ENCODE data around the gene PSMB10.
"Not testable (repeated sequence)": the region's sequence is repeated elsewhere in the genome, so short reads cannot be mapped to it uniquely, and the experiment has no call there.

PSMB10 gene
- total RNA-seq = 21.0 to 39.4 reads per million in 2 donors

DNA sequence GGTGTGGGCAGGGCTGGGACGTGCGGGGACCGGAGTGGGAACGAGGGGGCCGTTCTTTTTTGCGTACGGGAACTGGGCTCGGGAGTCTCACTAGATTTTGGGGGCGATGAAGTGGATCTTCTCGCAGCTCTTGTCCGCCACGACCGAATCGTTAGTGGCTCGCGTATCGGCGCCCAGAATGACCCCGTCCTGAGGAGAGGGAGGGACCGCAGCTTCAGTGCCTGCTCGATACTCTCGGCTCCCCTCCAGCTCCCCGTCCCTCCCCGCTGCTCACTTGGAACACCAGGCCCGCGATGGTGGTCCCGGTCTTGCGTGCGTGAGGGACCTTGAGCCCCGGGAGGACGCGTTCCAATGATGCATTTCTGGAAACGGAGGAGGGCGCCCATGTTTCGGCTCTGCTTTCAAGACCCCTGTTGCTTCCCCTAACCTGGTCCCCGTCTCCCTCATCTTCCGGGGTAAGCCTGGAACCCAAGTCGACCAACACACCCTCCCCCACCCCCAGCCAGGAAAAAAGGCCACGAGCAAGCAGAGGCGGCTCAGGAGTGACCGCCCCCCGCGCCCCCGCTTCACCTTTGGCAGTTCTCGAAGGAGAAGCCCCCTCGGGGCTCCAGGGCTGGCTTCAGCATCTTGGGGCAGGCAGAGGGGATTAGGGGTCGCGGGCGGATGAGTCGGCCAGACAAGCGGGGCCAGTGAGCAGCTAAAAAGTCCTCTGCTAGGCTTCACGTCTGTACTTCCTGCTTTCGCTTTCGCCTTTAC lies at the start of gene PSMB10:
Gene PSMB10, minus strand, starts transcription at position 727 of the 756 bp plus-strand sequence. Its CDS starts 101 bp downstream, at position 626.
- peak; percentile 31 for DNase-seq

DNA sequence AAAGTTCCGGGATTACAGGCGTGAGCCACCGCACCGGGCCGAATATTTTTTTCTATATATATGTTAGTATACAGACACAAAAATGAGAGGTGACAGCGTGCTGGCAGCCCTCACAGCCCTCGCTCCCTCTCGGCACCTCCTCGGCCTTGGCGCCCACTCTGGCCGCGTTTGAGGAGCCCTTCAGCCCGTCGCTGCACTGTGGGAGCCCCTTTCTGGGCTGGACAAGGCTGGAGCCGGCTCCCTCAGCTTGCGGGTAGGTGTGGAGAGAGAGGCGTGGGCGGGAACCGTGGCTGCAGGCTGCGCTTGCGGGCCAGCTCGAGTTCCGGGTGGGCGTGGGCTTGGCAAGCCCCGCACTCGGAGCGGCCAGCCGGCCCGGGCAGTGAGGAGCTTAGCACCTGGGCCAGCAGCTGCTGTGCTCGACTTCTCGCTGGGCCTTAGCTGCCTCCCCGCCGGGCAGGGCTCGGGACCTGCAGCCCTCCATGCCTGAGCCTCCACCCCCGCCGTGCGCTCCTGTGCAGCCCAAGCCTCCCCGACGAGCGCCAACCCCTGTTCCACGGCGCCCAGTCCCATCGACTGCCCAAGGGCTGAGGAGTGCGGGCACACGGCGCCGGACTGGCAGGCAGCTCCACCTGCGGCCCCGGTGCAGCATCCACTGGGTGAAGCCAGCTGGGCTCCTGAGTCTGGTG lies 45.5 kb upstream of the PSMB10 start:
- DNase-seq = no peak

DNA sequence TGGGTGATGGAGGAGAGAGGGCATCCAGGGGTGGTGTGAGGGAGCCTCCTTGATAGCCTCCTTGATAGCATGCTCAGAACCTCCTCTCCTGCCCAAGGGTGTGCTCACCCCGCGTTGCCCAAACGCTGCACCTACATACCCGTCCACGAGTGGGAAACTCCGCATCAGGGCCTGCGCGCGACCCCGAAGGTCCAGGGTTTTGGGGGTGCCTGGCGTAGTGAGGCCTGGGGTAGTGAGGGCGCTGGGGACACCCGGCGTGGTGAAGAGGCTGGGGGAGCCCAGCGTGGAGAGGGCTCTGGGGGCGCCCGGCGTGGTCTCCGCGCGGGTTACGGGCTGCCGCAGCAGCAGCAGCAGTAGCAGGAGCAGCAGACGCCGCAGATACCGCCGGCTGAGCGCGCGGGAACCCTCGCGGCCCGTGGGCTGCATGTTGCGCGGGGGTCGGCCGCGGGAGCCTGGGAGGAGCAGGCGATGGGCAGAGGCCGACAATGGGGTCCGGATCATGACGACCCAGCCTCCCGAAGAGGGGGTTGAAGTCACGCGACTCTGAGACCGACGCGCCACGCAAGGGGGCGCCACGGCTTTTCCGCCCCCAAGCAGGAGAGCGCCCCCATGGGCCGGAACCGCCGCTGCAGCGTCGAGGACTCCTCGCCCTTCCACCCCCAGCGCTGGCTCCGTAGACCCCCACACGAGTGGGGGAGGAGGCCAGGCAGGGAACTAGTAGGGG lies 43.5 kb upstream of the PSMB10 start, which contains the start of gene DPEP3:
Gene DPEP3, minus strand, starts transcription at position 545 of the 724 bp plus-strand sequence. Its CDS starts 119 bp downstream, at position 426.
- no peak for DNase-seq

DNA sequence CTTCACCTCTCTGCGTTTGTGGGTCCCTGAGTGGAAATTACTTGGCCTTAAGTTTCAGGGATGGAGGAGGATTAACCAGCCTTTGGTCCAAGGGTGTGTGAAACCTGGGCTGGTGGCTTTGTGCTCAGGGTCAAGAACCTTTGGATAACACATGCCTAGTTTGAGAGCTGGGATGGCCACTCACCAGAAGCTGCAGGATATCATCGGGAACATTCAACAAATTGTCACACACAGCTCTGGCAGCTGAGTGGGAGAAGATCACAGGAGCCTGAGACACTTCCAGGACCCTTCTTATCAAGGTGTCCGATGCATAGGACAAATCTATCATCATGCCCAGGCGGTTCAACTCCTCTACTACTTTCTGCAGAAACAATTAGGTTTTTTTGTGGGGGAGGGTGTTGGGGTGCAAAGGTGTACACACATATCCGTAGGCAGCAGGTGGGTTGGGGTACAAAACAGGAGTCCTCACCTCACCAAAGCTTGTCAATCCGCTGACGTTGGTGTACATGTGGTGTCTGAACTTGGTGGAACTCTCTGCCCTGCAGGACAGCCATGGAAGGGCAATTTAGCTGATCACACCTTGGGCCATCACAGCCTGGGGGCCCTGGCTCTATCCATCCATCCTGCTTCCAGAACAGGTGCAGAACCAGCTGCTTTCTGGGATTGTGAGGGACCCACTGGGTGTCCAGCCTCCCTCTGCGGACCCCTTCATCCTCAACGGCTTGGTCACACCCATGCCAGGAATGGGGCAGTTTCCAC lies 41.0 kb upstream of the PSMB10 start:
- DNase-seq = no peak

DNA sequence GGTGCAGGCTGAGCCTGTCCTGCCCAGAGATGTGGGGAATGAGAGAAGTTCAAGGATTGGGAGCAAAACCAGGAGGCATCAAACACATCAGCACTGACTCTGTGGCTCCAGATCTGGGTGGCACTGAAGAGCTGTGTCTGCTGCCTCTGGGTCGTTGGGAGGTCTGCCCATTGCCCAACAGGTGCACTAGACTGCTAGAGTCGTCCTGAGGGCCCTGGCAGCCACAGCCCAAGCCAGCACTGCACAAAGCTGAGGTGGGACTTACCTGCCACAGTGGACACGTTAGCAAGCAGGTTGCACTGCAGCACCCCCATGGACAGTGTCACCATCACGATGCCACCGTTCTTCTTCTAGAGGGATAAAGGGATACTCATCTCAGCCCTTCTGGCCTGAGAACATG lies 40.4 kb upstream of the PSMB10 start:
- no peak for DNase-seq

DNA sequence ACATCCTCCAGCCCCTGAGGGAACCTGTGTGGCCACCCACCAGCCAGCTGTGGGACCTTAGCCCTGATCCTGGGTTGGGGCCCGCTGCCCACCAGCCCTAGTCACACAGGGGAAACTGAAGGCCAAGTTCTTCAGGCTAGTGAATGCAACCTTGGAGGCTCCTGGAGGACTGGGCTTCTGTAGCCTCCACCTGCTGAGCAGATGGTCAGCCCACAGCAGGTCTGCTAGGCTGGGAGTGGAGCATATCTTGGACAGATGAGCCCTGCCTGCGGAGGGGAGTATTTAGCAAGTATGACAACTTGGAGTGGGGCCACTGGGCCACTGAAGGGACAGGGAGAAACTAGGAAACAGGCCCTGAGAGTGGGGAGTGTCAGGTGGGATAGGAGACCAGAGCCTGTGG lies 39.6 kb upstream of the PSMB10 start:
- DNase-seq = no peak

DNA sequence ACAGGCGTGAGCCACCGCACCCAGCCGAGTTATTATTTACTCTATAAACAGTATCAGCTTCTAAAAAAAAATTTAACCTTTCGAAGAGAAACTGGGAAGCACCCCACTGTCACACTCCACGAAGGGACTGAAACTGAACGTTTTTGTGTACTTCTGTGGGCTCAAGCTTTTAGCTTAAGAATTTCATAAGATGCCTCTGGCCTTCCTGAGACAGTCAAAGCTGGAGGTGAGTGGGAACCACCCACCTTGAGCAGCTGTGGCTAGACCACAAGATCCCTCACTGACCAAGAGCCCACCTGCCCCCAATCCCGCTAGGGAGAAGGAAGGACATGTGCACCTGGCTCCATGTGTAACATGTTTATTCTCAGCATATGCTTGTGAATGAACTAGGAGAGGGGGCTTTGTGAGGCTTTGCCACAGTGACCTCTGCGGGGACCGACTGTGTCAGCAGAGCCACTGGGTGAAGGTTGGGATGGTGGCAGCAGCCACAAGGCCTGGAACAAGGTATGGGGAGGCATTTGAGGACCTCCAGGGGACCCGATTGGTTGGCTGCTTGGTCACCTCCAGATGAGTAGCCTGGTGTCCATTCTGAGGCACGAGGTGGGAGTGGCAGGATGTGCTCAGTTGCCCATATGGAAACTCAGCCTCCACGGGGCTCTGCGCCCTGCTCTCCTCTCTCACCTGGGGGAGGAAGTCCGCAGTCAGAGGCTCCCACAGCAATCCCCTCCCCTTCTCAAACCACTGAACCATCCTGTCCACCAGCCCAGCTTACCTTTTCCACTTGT lies 38.9 kb upstream of the PSMB10 start:
- no peak for DNase-seq

DNA sequence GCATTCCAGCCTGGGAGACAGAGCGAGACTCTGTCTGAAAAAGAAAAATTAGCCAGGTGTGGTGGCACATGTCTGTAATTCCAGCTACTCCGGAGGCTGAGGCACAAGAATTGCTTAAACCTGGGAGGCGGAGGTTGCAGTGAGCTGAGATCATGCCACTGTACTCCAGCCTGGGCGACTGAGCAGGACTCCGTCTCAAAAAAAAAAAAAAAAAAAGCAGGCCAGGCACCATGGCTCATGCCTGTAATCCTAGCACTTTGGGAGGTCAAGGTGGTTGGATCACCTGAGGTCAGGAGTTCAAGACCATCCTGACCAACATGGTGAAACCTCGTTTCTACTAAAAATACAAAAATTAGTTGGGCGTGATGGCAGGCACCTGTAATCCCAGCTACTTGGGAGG lies 35.6 kb upstream of the PSMB10 start:
- DNase-seq = not testable (repeated sequence)

DNA sequence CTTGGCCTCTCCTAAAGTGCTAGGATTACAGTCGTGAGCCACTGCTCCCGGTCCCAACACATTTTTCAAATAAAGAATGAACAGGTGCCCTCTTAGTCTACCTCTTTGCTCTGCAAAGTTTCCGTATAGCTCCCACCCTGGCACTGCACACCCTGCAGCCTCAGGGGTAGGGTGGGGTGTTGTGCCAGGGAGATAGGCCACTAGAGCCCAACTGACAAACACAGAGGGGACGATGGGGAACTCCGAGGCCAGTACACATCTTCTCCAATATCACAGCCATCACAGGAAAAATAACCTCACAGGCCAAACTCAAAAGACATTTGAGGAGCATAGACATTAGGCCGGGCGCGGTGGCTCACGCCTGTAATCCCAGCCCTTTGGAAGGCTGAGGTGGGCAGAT lies 34.5 kb upstream of the PSMB10 start:
- no peak for DNase-seq

DNA sequence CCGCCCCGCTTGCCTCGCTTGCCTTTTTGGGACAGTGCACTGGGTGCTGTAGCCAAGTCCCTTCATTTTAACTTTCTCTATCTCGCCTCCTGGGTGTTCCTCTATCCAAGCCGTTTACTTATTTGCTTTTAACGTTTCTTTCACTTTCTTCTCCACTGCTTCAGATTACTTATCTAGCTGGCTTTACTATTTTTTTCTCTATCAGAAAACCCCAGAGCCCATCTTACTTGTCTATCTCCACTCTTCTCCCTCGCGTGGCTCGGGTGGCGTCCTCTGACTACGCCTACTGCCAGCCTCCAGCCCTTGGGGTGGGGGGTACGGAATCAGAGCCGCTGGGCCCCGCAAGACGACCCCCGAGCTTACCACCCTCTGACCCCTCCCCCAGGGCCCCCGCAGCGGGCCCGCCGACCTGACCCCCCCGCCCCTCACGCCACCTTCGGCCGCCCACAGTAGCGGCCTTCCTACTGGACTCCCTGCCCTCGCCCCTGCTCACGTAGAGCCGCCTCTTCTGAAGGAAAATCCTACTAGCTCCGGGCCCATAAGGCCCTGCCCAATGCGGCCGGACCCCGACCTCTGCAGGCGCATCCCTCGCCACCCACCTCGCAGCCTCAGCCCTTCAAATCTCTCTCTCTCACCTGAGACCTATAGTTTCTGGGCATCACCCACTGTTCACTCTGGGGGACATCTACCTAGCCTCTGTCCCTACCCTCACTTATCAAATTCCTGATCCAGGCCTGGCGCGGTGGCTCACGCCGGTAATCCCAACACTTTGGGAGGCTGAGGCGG lies 32.8 kb upstream of the PSMB10 start:
- no peak for DNase-seq

DNA sequence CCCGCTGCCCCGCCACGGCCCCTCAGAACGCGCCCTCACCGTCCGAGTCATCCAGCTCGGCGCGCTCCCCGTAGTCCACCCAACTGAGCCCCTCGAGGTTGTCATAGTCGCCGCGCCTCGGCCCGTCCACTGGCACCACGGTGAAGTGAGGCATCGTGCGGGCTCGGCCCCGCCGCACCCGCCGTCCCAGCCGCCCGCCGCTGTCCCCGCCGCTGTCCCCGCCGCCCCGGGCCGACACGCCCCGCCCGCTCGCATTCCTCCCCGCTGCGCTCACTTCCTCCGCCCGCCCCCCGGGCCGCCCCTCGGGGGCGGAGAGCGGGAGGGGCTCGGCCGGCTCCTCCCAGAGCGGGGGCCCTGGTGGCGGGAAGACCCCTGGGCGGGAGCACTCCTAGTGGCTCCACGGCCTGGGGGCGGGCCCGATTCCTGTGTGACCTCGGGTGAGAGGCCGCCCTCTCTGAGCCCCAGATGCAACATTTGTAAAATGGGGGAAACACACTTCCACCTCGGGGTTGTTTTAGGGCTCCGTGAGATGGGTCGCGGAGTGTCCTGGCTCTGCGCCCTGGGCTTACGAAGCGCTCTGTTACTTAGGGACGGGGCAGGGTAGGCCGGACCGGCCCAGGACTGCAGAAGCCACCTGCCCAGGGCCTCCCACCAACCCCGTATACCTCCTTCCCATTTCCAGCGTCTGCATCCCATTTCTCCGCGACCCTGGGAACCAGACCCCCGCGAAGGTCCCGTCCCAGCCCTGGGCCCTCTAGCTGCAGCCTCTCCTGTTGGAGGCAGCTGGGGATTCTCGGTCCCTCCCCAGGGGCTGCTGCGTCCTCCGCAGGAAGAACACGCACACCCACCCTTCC lies 32.0 kb upstream of the PSMB10 start, which contains the start of gene SLC12A4:
Gene SLC12A4, minus strand, starts transcription at position 238 of the 854 bp plus-strand sequence. Its CDS starts 84 bp downstream, at position 154.
- DNase-seq = peak; percentile 80

DNA sequence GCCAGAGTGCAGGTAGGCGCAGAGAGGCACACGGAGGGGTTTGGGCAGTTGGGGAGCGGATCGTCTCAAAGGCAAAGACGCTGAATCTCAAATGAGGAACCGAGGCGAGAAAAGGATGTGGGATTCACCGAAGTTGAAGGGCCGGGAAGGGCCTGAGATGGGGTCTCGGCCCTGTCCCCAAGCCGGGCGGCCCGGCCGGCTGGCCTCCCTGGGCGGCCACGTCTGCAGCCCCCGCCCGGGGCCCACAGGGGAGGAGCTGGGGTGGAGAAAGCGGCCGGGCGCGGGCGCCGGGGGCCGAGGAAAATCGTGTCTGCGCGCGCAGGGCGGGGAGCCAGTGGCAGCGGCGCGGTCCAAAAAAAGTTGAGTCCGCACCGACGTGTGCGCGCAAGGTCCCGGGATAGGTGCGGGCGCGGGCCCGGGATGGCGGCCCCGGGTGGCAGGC lies 31.3 kb upstream of the PSMB10 start:
- DNase-seq = peak; percentile 28

DNA sequence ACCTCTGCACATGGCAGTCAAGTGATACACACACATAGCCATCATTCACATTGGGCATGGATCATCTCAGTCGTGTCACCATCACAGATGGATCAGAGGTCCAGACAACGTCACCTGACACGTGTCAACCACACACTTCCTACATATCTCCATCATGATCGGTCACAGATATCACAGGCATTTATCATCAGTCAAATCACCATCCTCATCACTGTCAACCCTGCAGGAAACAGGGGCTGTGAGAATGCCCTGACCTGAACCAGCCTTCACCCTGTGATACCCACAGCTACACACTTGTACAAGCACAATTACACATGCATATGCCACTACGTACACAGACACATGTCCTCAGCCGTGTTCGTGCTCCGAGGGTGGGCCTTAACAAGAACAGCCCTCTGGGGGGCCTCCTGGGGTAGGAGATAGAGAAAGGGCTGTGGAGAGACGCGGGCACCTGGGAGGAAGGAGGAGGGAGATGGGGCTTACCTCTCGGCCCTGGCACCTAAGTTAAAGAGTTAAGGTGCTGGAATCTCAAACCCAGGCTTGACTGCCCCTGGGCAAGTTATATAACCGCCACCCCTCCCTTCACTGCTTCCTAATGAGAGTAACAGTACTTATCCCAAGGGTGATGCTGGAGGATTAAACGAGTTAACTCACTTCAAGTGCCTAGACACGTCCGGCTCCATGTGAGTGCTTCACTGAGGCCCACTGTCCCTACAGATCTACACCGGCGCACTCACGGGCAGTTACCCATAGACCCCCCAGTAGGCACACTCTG lies 30.7 kb upstream of the PSMB10 start:
- DNase-seq = no peak

DNA sequence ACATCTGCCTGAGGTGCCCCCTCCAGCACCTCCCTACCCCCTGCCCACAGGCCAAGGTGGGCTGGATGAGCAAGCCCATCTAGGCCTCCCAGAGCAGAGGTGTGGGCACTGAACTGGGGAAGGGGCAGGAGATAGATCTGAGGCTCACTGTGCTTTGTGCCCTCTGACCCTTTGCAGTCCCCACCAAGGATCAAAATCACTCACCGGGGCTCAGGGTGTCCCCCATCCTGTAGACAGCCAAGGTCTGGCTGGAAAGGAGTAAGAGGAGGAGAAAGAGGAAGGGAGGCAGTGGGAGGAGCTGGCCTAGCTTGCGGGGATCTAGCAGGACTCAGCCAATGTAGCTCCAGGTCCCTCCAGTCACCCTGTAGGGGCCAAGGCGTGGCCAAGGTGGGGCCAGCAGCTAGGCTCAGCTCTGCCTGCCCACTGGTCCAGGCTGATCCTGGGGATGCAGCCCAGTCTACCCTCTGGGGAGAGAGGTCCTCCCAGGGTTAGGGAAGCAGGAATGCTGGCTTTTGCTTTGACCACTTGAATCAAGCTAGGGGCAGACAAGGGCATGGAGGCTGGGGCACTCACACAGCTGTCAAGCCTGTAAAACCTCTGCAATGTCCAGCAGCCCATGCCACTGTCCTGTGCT lies 30.0 kb upstream of the PSMB10 start:
- no peak for DNase-seq

DNA sequence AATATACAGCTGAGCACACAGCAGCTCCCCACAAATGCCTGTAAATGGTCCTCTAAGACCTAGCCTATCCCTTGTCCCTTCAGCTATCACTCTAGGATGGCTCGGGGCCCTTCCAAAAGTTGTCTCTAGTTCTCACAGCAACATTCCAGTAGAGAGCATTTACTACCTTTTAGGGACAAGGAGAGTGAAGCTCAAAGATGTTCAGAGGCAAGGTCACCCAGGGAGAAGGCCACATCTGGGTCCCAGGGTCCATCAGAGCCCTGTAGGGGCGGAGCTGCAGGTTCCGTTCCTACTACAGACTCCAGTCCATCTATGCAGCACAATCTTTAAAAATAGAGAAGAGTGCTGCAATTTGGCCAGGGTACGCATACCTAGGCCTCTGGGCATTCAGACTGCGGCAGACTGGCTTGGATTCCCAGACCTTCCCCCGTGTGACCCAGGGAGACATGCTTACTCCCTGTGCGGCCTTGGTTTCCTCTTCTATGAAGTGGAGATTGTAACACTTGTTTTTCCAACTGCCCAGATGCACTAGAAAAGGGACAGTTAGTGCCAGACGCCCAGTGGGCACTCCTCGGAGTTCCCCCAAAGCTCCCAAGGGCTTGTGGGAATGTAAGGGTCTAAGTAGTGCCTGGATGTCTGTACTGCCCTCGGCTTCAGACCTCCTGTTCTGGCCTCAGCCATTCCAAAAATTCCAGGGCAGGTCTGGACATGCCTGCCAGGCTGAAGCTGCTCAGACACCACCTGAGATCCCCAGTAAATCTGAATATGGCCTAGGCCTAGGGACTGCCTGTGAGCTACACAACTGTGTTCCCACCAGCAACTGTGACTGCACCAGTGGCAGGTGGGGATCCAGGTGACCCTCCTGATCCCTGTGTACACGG lies 29.3 kb upstream of the PSMB10 start:
- DNase-seq = no peak

DNA sequence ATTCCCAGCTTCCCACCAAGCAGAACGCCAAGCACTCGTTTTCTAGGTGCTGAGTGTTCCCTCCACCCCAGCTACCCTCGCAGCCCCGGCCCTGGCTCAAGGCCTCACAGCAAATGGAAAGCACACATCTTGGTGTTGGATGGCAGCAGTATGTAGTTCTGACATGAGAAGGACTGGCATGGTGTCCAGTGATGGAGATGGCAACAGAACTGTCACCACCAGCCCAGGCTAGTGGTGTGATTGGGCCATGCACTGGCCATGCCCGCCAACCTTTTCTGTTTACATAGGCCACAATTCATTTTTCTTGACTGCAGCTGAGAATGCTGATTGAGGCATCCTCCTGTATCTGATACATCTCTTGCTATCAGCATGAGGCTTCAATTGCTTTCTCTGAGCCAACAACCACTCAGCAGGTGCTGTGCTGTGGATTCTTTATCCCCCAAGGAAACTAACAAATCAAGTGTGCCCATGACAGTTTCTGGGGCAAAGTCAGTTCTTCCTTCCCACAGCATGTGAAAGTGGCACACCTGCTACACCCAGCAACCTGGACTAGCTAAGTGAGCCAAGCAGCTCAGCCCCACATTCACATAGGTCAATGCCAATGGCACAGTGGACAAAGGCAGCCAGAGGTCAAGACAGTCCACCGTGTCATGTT lies 28.0 kb upstream of the PSMB10 start:
- DNase-seq = no peak

Measured in T-helper 9 cell (primary cell).